H1 (cell line): ENCODE measurements around the gene TRAF1. TPM values are rescaled to one million over a fixed set of nuclear protein-coding genes. Genes with fewer than 3 reads are reported as not detected.
A peak's percentile ranks its signal among the peaks of the same experiment; 100 is the strongest.

Experiments used
- ASH2L ChIP-seq: fragments of 200-600, 300-600 bp; sonication (generic); IDR thresholded peaks from one replicate; pipeline ENCODE4 v1.7.1; 2017; ENCODE audit warnings: low read length
- BCL11A ChIP-seq, 2 experiments: IDR thresholded peaks; one replicate each; pipeline ENCODE4 v1.6.1; 2011; ENCODE audit warnings: low read depth in 2 of 2, low read length in 2 of 2, mild to moderate bottlenecking in 2 of 2
- CREB1 ChIP-seq: IDR thresholded peaks from 2 replicates; pipeline ENCODE4 v1.6.1; 2012; ENCODE audit warnings: inconsistent platforms
- GTF2F1 ChIP-seq: IDR thresholded peaks from 2 replicates; pipeline ENCODE4 v1.6.1; 2012; ENCODE audit warnings: low read depth, low read length, improper control_type of control experiment, borderline replicate concordance
- NANOG ChIP-seq: IDR thresholded peaks from 2 replicates; pipeline ENCODE4 v1.6.1; 2011; ENCODE audit warnings: low read length, low read depth, mild to moderate bottlenecking, inconsistent platforms; ENCODE audit not compliant: insufficient read depth, poor library complexity, severe bottlenecking
- RAD21 ChIP-seq, 2 experiments: IDR thresholded peaks in 1 of 2; conservative IDR thresholded peaks in 1 of 2; 2 replicates each; pipeline ENCODE4 v1.6.1; 2011; ENCODE audit warnings: low read depth in 2 of 2, low read length in 2 of 2, improper control_type of control experiment in 1 of 2, inconsistent platforms in 1 of 2, mild to moderate bottlenecking in 1 of 2, moderate library complexity in 1 of 2
- RXRA ChIP-seq: IDR thresholded peaks from 2 replicates; pipeline ENCODE4 v1.6.1; 2011; ENCODE audit warnings: low read depth, mild to moderate bottlenecking, low read length, moderate library complexity; ENCODE audit not compliant: insufficient read depth
- SAP30 ChIP-seq: fragments of 300-600 bp; sonication (generic); IDR thresholded peaks from 2 replicates; pipeline ENCODE4 v1.7.1; 2012; ENCODE audit warnings: low read length, moderate library complexity, mild to moderate bottlenecking, inconsistent platforms; ENCODE audit not compliant: insufficient read depth, insufficient replicate concordance
- SIN3A ChIP-seq, 2 experiments: IDR thresholded peaks in 1 of 2; conservative IDR thresholded peaks in 1 of 2; 2 replicates each; pipeline ENCODE4 v1.6.1; 2011 to 2012; ENCODE audit warnings: low read length in 2 of 2, improper control_type of control experiment in 1 of 2, low read depth in 1 of 2, mild to moderate bottlenecking in 1 of 2
- ZNF274 ChIP-seq: IDR thresholded peaks from 2 replicates; pipeline ENCODE4 v1.7.0; 2012; ENCODE audit warnings: low read length, borderline replicate concordance; ENCODE audit errors: extremely low read depth
- polyA plus RNA-seq, 7 experiments: library from polyadenylated mRNA; depleted of rRNA in 3 of 7; stranded (reverse) in 5 of 7; unstranded in 2 of 7; fragments of >200 nt in 5 of 7; fragments of 200-250 nt in 2 of 7; gene quantifications; 1 replicate in 5 of 7; 2 replicates in 1 of 7; 4 replicates in 1 of 7; pipeline versions ENCODE4 v1.2.1 to v1.2.3, GENCODE V29; 2011 to 2013; ENCODE audit warnings: missing spikeins in 2 of 7, mixed read lengths in 2 of 7
- total RNA-seq: library from RNA; stranded (reverse); fragmentation: NEBNext Ultra II Directional; extraction: Animal tissue kit (Norgen Biotek cat#: 25700); gene quantifications from 2 replicates; pipeline ENCODE4 v1.2.1, GENCODE V29; 2021
- TF ChIP-seq, protein P1 (sequence below): IDR thresholded peaks from 2 replicates; pipeline ENCODE4 v1.6.1; 2011; ENCODE audit warnings: low read depth, mild to moderate bottlenecking, low read length; ENCODE audit not compliant: insufficient read depth
- TF ChIP-seq, protein P2 (sequence below): IDR thresholded peaks from 2 replicates; pipeline ENCODE4 v1.6.1; 2011; ENCODE audit warnings: low read length, improper control_type of control experiment

The TRAF1 gene
- total and polyA plus RNA-seq, 2 of the 8 experiments (the other 6 are each of a cell fraction or from before 2014, with no cell fraction given), result 1.6 to 3.2 TPM

DNA sequence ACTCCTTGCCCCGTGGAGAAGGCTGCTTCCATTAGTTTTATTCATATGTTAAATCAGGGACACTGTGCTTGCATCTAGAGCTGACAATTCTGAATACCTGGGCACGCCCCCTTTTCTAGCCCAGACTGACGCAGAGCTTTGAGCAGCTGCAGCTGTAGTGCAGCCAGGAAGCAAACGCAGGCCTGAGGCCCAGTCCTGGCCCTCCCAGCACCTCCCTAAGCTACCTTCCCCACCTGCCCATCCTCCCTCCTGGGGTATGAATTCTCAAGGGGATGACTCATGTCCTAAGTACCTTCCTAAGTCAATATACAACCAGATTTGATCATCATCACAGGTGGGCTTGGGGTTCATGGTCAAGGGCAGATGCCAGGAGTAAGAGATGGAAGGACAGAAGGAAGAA, 53.1 kb downstream of the TRAF1 start (continued):
- TF ChIP-seq, protein P1, sequence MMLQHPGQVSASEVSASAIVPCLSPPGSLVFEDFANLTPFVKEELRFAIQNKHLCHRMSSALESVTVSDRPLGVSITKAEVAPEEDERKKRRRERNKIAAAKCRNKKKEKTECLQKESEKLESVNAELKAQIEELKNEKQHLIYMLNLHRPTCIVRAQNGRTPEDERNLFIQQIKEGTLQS, result 0 out of 2 replicates have a peak, but pooled peaks have one; percentile 2
- TF ChIP-seq RXRA (0 out of 2 replicates have a peak, but pooled peaks have one; percentile 10), ASH2L (no peak), BCL11A (IDR thresholded peaks at IDR 0.05; ENCODE audit: low read depth in 2 of 2, low read length in 2 of 2) (no peak), ZNF274 (no peak), GTF2F1 (no peak), RAD21 (IDR thresholded peaks at IDR 0.05 in 1 of 2, conservative IDR thresholded peaks at IDR 0.05 in 1 of 2; ENCODE audit: low read depth in 2 of 2, low read length in 2 of 2) (no peak), CREB1 (peak; percentile 20; the same call in 1 of the 2 replicates), NANOG (no peak), SIN3A (conservative IDR thresholded peaks at IDR 0.05 in 1 of 2, IDR thresholded peaks at IDR 0.05 in 1 of 2; ENCODE audit: low read depth in 1 of 2, low read length in 2 of 2) (peak; percentile 70 to 71; a peak in 3 of 4 replicates), SAP30 (no peak)
- TF ChIP-seq, protein P2, sequence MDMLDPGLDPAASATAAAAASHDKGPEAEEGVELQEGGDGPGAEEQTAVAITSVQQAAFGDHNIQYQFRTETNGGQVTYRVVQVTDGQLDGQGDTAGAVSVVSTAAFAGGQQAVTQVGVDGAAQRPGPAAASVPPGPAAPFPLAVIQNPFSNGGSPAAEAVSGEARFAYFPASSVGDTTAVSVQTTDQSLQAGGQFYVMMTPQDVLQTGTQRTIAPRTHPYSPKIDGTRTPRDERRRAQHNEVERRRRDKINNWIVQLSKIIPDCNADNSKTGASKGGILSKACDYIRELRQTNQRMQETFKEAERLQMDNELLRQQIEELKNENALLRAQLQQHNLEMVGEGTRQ, result no peak
